Spleen (tissue), 7 donors: ENCODE measurements around the gene MALAT1.

Source experiments
- CTCF ChIP-seq, 11 experiments: fragments of 200-600 bp in 7 of 11; fragments of 450-650 bp in 4 of 11; sonication (generic) in 4 of 11; IDR thresholded peaks in 8 of 11; conservative IDR thresholded peaks in 3 of 11; 1 replicate in 7 of 11; 2 replicates in 4 of 11; pipeline versions ENCODE4 v1.4.0 to v1.8.0; 2016 to 2021; ENCODE audit warnings: antibody characterized with exemption in 11 of 11, inconsistent platforms in 4 of 11, mild to moderate bottlenecking in 1 of 11
- POLR2A ChIP-seq, 3 donors: fragments of 450-650 bp; IDR thresholded peaks; one replicate each; pipeline ENCODE4 v1.5.1; 2017; ENCODE audit warnings: antibody characterized with exemption in 3 of 3, mild to moderate bottlenecking in 1 of 3
- POLR2AphosphoS5 ChIP-seq, 3 donors: sonication (generic); formaldehyde crosslinking; IDR thresholded peaks; one replicate each; pipeline ENCODE4 v1.5.1; 2017; ENCODE audit warnings: antibody characterized with exemption in 3 of 3
- donor health status: DM: no; HTN: no; CAD: no; lungs with moderate emphysema.
- donor health status: DM: no; HTN: no; CAD: no.
- donor health status: DM: no; HTN: no; CAD: no.

- no peak for TF ChIP-seq CTCF (IDR thresholded peaks at IDR 0.05 in 8 of 11, conservative IDR thresholded peaks at IDR 0.05 in 3 of 11)
- TF ChIP-seq POLR2A (IDR thresholded peaks at IDR 0.05), result peak in 1 of 3 donors; percentile 60
- peak in 1 of 3 donors; percentile 75 for TF ChIP-seq POLR2AphosphoS5 (IDR thresholded peaks at IDR 0.05)
Observed at GRCh38 chr11:65503949-65504673, 5.3 kb downstream of the MALAT1 start.
